Lower leg skin (tissue), 3 donors: ENCODE measurements around the gene PHOX2B.

Experiments used
- CTCF ChIP-seq, 3 donors: fragments of 450-650 bp; IDR thresholded peaks; one replicate each; pipeline ENCODE4 v1.5.1; 2016; ENCODE audit warnings: antibody characterized with exemption in 3 of 3, mild to moderate bottlenecking in 3 of 3, moderate library complexity in 2 of 3
- POLR2A ChIP-seq, 2 donors: fragments of 450-650 bp; IDR thresholded peaks; one replicate each; pipeline ENCODE4 v1.6.1; 2016 to 2017; ENCODE audit warnings: antibody characterized with exemption in 2 of 2, mild to moderate bottlenecking in 1 of 2, moderate library complexity in 1 of 2

- TF ChIP-seq CTCF (IDR thresholded peaks at IDR 0.05) (no peak), POLR2A (IDR thresholded peaks at IDR 0.05) (no peak)
Observed at GRCh38 chr4:41792166-41792565, 43.6 kb upstream of the PHOX2B start.
